Neuronal stem cell (in vitro differentiated cells): Measurements from ENCODE around the gene RDH5. TPM values are rescaled to one million over a fixed set of nuclear protein-coding genes. Genes with fewer than 3 reads are reported as not detected.

Source experiments
- DNase-seq: peaks from one replicate; pipeline ENCODE4 v3.0.0-alpha.2; 2013; ENCODE audit warnings: low spot score
- H2AFZ ChIP-seq: one replicate; pipeline ENCODE4 v1.6.1; 2013; ENCODE audit warnings: mild to moderate bottlenecking, low read length, inconsistent platforms
- H2AK5ac ChIP-seq: 2 replicates; pipeline ENCODE4 v1.6.1; 2013; ENCODE audit warnings: low read depth, mild to moderate bottlenecking, inconsistent platforms, low read length, moderate library complexity, mixed read lengths
- H2BK120ac ChIP-seq: 2 replicates; pipeline ENCODE4 v1.6.1; 2013; ENCODE audit warnings: low read depth, mild to moderate bottlenecking, inconsistent platforms, low read length, moderate library complexity, mixed read lengths
- H2BK12ac ChIP-seq: one replicate; pipeline ENCODE4 v1.6.1; 2013; ENCODE audit warnings: low read length, inconsistent platforms
- H2BK15ac ChIP-seq: 2 replicates; pipeline ENCODE4 v1.6.1; 2013; ENCODE audit warnings: mild to moderate bottlenecking, low read length, inconsistent platforms, mixed read lengths
- H2BK5ac ChIP-seq: one replicate; pipeline ENCODE4 v1.6.1; 2013; ENCODE audit warnings: inconsistent platforms, mild to moderate bottlenecking, low read length, moderate library complexity
- H3K14ac ChIP-seq: one replicate; pipeline ENCODE4 v1.6.1; 2013; ENCODE audit warnings: low read length, inconsistent platforms
- H3K18ac ChIP-seq: 2 replicates; pipeline ENCODE4 v1.6.1; 2013; ENCODE audit warnings: low read length, inconsistent platforms
- H3K23ac ChIP-seq: 2 replicates; pipeline ENCODE4 v1.6.1; 2013; ENCODE audit warnings: low read depth, mild to moderate bottlenecking, mixed read lengths, low read length, inconsistent platforms; ENCODE audit not compliant: poor library complexity
- H3K27ac ChIP-seq: replicated peaks from 3 replicates; pipeline ENCODE4 v1.5.1; 2013; ENCODE audit warnings: low read length, inconsistent platforms
- H3K27me3 ChIP-seq, 3 experiments: 2 replicates each; pipeline ENCODE4 v1.6.1; 2013; ENCODE audit warnings: low read length in 3 of 3, mild to moderate bottlenecking in 2 of 3, inconsistent platforms in 1 of 3, low read depth in 1 of 3, mixed read lengths in 1 of 3, moderate library complexity in 1 of 3; ENCODE audit not compliant: control insufficient read depth in 3 of 3, insufficient read depth in 3 of 3
- H3K36me3 ChIP-seq, 2 donors: replicated peaks in 1 of 2; 2 replicates each; pipeline ENCODE4 v1.6.1; 2013; ENCODE audit warnings: low read length in 2 of 2; ENCODE audit not compliant: control insufficient read depth in 2 of 2, insufficient read depth in 2 of 2
- H3K4ac ChIP-seq: 2 replicates; pipeline ENCODE4 v1.6.1; 2013; ENCODE audit warnings: inconsistent platforms, mild to moderate bottlenecking, low read length, moderate library complexity
- H3K4me1 ChIP-seq, 2 donors: 1 replicate in 1 of 2; 2 replicates in 1 of 2; pipeline ENCODE4 v1.6.1; 2013; ENCODE audit warnings: low read length in 2 of 2, low read depth in 1 of 2; ENCODE audit not compliant: control insufficient read depth in 2 of 2, insufficient read depth in 1 of 2
- H3K4me2 ChIP-seq: one replicate; pipeline ENCODE4 v1.6.1; 2013; ENCODE audit warnings: mild to moderate bottlenecking, low read length, inconsistent platforms; ENCODE audit not compliant: insufficient read depth, poor library complexity, severe bottlenecking
- H3K4me3 ChIP-seq, 2 donors: 2 replicates each; pipeline ENCODE4 v1.5.1; 2013; ENCODE audit warnings: low read length in 2 of 2, mild to moderate bottlenecking in 2 of 2, inconsistent platforms in 1 of 2, moderate library complexity in 1 of 2
- H3K79me1 ChIP-seq: one replicate; pipeline ENCODE4 v1.6.1; 2013; ENCODE audit warnings: low read depth, mild to moderate bottlenecking, inconsistent platforms, low read length, moderate library complexity
- H3K9ac ChIP-seq: one replicate; pipeline ENCODE4 v1.6.1; 2013; ENCODE audit warnings: mild to moderate bottlenecking, low read depth, low read length, inconsistent platforms; ENCODE audit not compliant: poor library complexity
- H3K9me3 ChIP-seq, 2 donors: replicated peaks in 1 of 2; 2 replicates each; pipeline versions ENCODE3 to v1.6.1; 2013; ENCODE audit warnings: low read length in 2 of 2, mild to moderate bottlenecking in 2 of 2, inconsistent platforms in 1 of 2, low read depth in 1 of 2, mixed read lengths in 1 of 2, moderate library complexity in 1 of 2; ENCODE audit not compliant: control insufficient read depth in 2 of 2, insufficient read depth in 1 of 2
- H4K8ac ChIP-seq: one replicate; pipeline ENCODE4 v1.6.1; 2013; ENCODE audit warnings: low read depth, mild to moderate bottlenecking, inconsistent platforms, low read length, moderate library complexity
- H4K91ac ChIP-seq: one replicate; pipeline ENCODE4 v1.6.1; 2013; ENCODE audit warnings: low read length, low read depth, mild to moderate bottlenecking, inconsistent platforms; ENCODE audit not compliant: poor library complexity
- WGBS, 2 donors: extraction: QIAGEN DNeasy Blood & Tissue Kit; methylation state at CpG; one replicate each; pipeline ENCODE4 v1.1.7; 2013; ENCODE audit warnings: missing lambda C conversion rate in 2 of 2, mixed read lengths in 1 of 2; ENCODE audit not compliant: insufficient read length in 2 of 2, insufficient replicate concordance in 1 of 2; ENCODE audit errors: extremely low coverage in 2 of 2; 5-methylcytosine and 5-hydroxymethylcytosine counted together
- small RNA-seq: library from polyadenylated mRNA; stranded (forward); fragments of <200 nt; extraction: miRNeasy Mini kit (QIAGEN cat#:217004); gene quantifications from one replicate; pipeline ENCODE3, GENCODE V24; 2013; ENCODE audit not compliant: insufficient read depth

RDH5 gene

GRCh38 chr12:55771736-55772135, 51.5 kb downstream of the RDH5 start:
- Histone ChIP-seq H2AK5ac (no peak overlapping the region), H2BK120ac (no peak overlapping the region), H4K8ac (no peak overlapping the region), H3K4me3 (no peak overlapping the region), H3K36me3 (peaks cover 7 to 83% of the 10 kb centered on the region in 2 donors), H3K4me2 (no peak overlapping the region), H3K79me1 (peaks cover 2% of the 10 kb centered on the region), H3K14ac (no peak overlapping the region), H3K4ac (no peak overlapping the region), H3K27me3 (no peaks in the 10 kb centered on the region), H3K4me1 (no peaks in the 10 kb centered on the region), H3K18ac (no peak overlapping the region), H2BK12ac (no peak overlapping the region), H2BK15ac (no peak overlapping the region), H2BK5ac (no peak overlapping the region), H3K9ac (no peak overlapping the region), H3K9me3 (no peaks in the 10 kb centered on the region), H2AFZ (no peak overlapping the region), H3K27ac (no peak overlapping the region), H3K23ac (no peak overlapping the region), H4K91ac (no peak overlapping the region)
- no CpG with 5 or more reads among the region's 6 CpGs for WGBS, 2 donors
- DNase-seq: no peak

Small RNAs within 50 kb of the gene (small RNA-seq; reads per million reads assigned to genes)
- gene AC009779.1 (not detected), gene RF00017 (not detected)
